GM12878 (cell line): Measurements from ENCODE around the gene PTK6. TPM values are rescaled to one million over a fixed set of nuclear protein-coding genes. Genes with fewer than 3 reads are reported as not detected.
A peak's percentile ranks its signal among the peaks of the same experiment; 100 is the strongest.

ENCODE experiments used
- ATAC-seq: fragments of 200-7000 bp; cut with Tn5 transposase; 3 replicates; pipeline ENCODE4 v1.9.1; 2020; ENCODE audit warnings: mild to moderate bottlenecking, moderate library complexity
- BruUV-seq: library from RNA; stranded (reverse); fragments of 400-500 nt; replicated peaks from 2 replicates; lab custom pipeline; 2021; lab: Mats Ljungman, UMichigan
- CTCF ChIA-PET: fragments of 300-600 bp; sonication (Branson Sonifier 250); formaldehyde crosslinking; extraction: SDS; loops from one replicate; lab custom pipeline; 2021; ENCODE audit warnings: inconsistent platforms; lab: Yijun Ruan, JAX
- POLR2A ChIA-PET: fragments of 350-600 bp; formaldehyde crosslinking; extraction: SDS; loops from one replicate; lab custom pipeline; 2021; ENCODE audit warnings: inconsistent platforms; lab: Charles Lee
- RAD21 ChIA-PET: fragments of 300-600 bp; sonication (Branson Sonifier 250); formaldehyde crosslinking; loops from one replicate; lab custom pipeline; 2023; ENCODE audit warnings: antibody characterized with exemption; ENCODE audit not compliant: unreplicated experiment; lab: Charles Lee
- SMC1A ChIA-PET: fragments of 300-600 bp; sonication (Branson Sonifier 250); formaldehyde crosslinking; loops from one replicate; lab custom pipeline; 2023; ENCODE audit not compliant: unreplicated experiment, uncharacterized antibody; lab: Charles Lee
- DNase-seq: peaks from one replicate; pipeline ENCODE4 v3.0.0-alpha.2; 2011; ENCODE audit warnings: low read depth, low spot score
- FAIRE-seq: peaks from 3 replicates; lab custom pipeline; 2011; peaks lifted over from hg19 to GRCh38; lab: Jason Lieb, UNC
- H2AFZ ChIP-seq: 2 replicates; pipeline ENCODE4 v1.6.0; 2011; ENCODE audit warnings: low read depth, low read length, control low read depth; ENCODE audit not compliant: control insufficient read depth
- H3K27ac ChIP-seq: 2 replicates; pipeline ENCODE4 v1.5.1; 2011; ENCODE audit warnings: control low read depth; ENCODE audit not compliant: control insufficient read depth, insufficient read depth
- H3K27me3 ChIP-seq, 2 experiments: replicated peaks in 1 of 2; 2 replicates each; pipeline versions ENCODE4 v1.6.0 to v1.6.1; 2011; ENCODE audit warnings: low read length in 1 of 2; ENCODE audit not compliant: control insufficient read depth in 2 of 2, insufficient read depth in 2 of 2
- H3K36me3 ChIP-seq, 2 experiments: 2 replicates each; pipeline ENCODE4 v1.5.1; 2011; ENCODE audit warnings: low read length in 1 of 2; ENCODE audit not compliant: control insufficient read depth in 2 of 2, insufficient read depth in 2 of 2
- H3K4me1 ChIP-seq: 2 replicates; pipeline ENCODE4 v1.6.1; 2011; ENCODE audit warnings: mild to moderate bottlenecking, low read length, moderate library complexity, mixed read lengths; ENCODE audit not compliant: control insufficient read depth, insufficient read depth
- H3K4me2 ChIP-seq: 2 replicates; pipeline ENCODE4 v1.6.0; 2011; ENCODE audit warnings: control low read depth; ENCODE audit not compliant: control insufficient read depth, insufficient read depth
- H3K4me3 ChIP-seq: fragments of 200-600 bp; sonication (generic); 2 replicates; pipeline ENCODE4 v1.5.1; 2016
- H3K79me2 ChIP-seq: 2 replicates; pipeline ENCODE4 v1.6.0; 2011; ENCODE audit warnings: low read length; ENCODE audit not compliant: control insufficient read depth, insufficient read depth
- H3K9ac ChIP-seq: 2 replicates; pipeline ENCODE4 v1.8.0; 2011; ENCODE audit warnings: low read length, control low read depth, mixed read lengths; ENCODE audit not compliant: control insufficient read depth, insufficient read depth
- H3K9me3 ChIP-seq: replicated peaks from 3 replicates; pipeline ENCODE4 v1.5.1; 2011; ENCODE audit warnings: mild to moderate bottlenecking, low read length; ENCODE audit not compliant: control insufficient read depth, insufficient read depth
- H4K20me1 ChIP-seq: 2 replicates; pipeline ENCODE4 v1.6.0; 2011; ENCODE audit not compliant: control insufficient read depth, insufficient read depth
- BHLHE40 ChIP-seq, 2 experiments: fragments of 450-650 bp in 1 of 2; IDR thresholded peaks; 2 replicates each; pipeline ENCODE4 v1.6.1; 2011 to 2017; ENCODE audit warnings: low read depth in 2 of 2, borderline replicate concordance in 1 of 2, improper control_type of control experiment in 1 of 2, low read length in 1 of 2, mild to moderate bottlenecking in 1 of 2
- BMI1 ChIP-seq: fragments of 450-650 bp; IDR thresholded peaks from 2 replicates; pipeline ENCODE4 v1.6.1; 2016; ENCODE audit warnings: mild to moderate bottlenecking, moderate library complexity, borderline replicate concordance
- CREM ChIP-seq: IDR thresholded peaks from 2 replicates; pipeline ENCODE4 v1.6.1; 2014; ENCODE audit warnings: antibody characterized with exemption, low read depth
- GATAD2B ChIP-seq: fragments of 450-650 bp; conservative IDR thresholded peaks from 2 replicates; pipeline ENCODE4 v1.6.1; 2017; ENCODE audit warnings: low read depth, mild to moderate bottlenecking, moderate library complexity
- IKZF2 ChIP-seq, 2 experiments: fragments of 450-650 bp; IDR thresholded peaks; 2 replicates each; pipeline ENCODE4 v1.6.1; 2017; ENCODE audit warnings: mild to moderate bottlenecking in 2 of 2, moderate library complexity in 2 of 2
- NKRF ChIP-seq: fragments of 450-650 bp; conservative IDR thresholded peaks from 2 replicates; pipeline ENCODE4 v1.6.1; 2017; ENCODE audit warnings: mild to moderate bottlenecking, moderate library complexity
- POLR2AphosphoS2 ChIP-seq: IDR thresholded peaks from 2 replicates; pipeline ENCODE4 v1.6.1; 2011; ENCODE audit warnings: low read depth, mild to moderate bottlenecking, low read length, improper control_type of control experiment, moderate library complexity
- RAD51 ChIP-seq: fragments of 450-650 bp; IDR thresholded peaks from 2 replicates; pipeline ENCODE4 v1.6.1; 2016; ENCODE audit warnings: moderate library complexity, mild to moderate bottlenecking, inconsistent platforms
- RCOR1 ChIP-seq: conservative IDR thresholded peaks from 2 replicates; pipeline ENCODE4 v1.6.1; 2012; ENCODE audit warnings: low read depth, low read length, improper control_type of control experiment
- SKIL ChIP-seq: fragments of 450-650 bp; IDR thresholded peaks from 2 replicates; pipeline ENCODE4 v1.6.1; 2017; ENCODE audit warnings: mild to moderate bottlenecking, low read depth, inconsistent platforms; ENCODE audit not compliant: poor library complexity, severe bottlenecking
- SMAD5 ChIP-seq: IDR thresholded peaks from 2 replicates; pipeline ENCODE4 v1.6.1; 2016; ENCODE audit warnings: antibody characterized with exemption, low read depth
- TARDBP ChIP-seq: IDR thresholded peaks from 2 replicates; pipeline ENCODE4 v1.6.1; 2016; ENCODE audit warnings: borderline replicate concordance
- YY1 ChIP-seq: IDR thresholded peaks from 2 replicates; pipeline ENCODE4 v1.6.1; 2011; ENCODE audit warnings: low read depth, mild to moderate bottlenecking, low read length
- ZNF384 ChIP-seq: IDR thresholded peaks from 2 replicates; pipeline ENCODE4 v1.6.1; 2012; ENCODE audit warnings: low read depth, mild to moderate bottlenecking, low read length, improper control_type of control experiment, borderline replicate concordance
- ZZZ3 ChIP-seq: IDR thresholded peaks from 2 replicates; pipeline ENCODE4 v1.6.1; 2011; ENCODE audit warnings: low read depth; ENCODE audit not compliant: control insufficient read depth, insufficient read length
- WGBS: methylation state at CpG from one replicate; pipeline ENCODE4 v1.1.6; 2016; ENCODE audit warnings: low lambda C conversion rate; ENCODE audit not compliant: insufficient replicate concordance, insufficient coverage; ENCODE audit errors: missing lambda C conversion rate; 5-methylcytosine and 5-hydroxymethylcytosine counted together
- in situ Hi-C: fragments of 300-500 bp; cut with MboI; formaldehyde crosslinking; loops from 9 replicates; pipeline ENCODE4 v1.14.3; 2018; ENCODE audit warnings: mixed read lengths
- intact Hi-C: fragments of 100-400 bp; cut with micrococcal nuclease; formaldehyde crosslinking; loops from one replicate; pipeline ENCODE4 v1.14.2; 2022; ENCODE audit not compliant: unreplicated experiment
- polyA plus RNA-seq, 11 experiments: library from polyadenylated mRNA; depleted of rRNA in 4 of 11; unstranded in 6 of 11; stranded (reverse) in 5 of 11; fragments of >200 nt; fragmentation: Nextera tagmentation in 4 of 11; fragmentation: Illumina TruSeq in 1 of 11; extraction: Ambion mirVana in 4 of 11; extraction: Trizol in 1 of 11; gene quantifications; 1 replicate in 1 of 11; 2 replicates in 10 of 11; pipeline versions ENCODE4 v1.2.1 to v1.2.3, GENCODE V29; 2011 to 2016; ENCODE audit warnings: inconsistent platforms in 2 of 11, missing spikeins in 2 of 11, low read depth in 1 of 11
- total RNA-seq, 4 experiments: library from RNA; depleted of rRNA in 3 of 4; stranded (reverse); fragments of >200 nt in 3 of 4; fragmentation: Illumina TruSeq in 1 of 4; extraction: Trizol in 1 of 4; gene quantifications; 2 replicates each; pipeline versions ENCODE4 v1.2.1 to v1.2.3, GENCODE V29; 2013 to 2021
- TF ChIP-seq, protein P1 (sequence below): fragments of 450-650 bp; IDR thresholded peaks from 2 replicates; pipeline ENCODE4 v1.6.1; 2017; ENCODE audit warnings: antibody characterized with exemption, mild to moderate bottlenecking, moderate library complexity

The PTK6 gene
- total and polyA plus RNA-seq, 10 of the 15 experiments (the other 5 are each of a cell fraction or from before 2014, with no cell fraction given): 0.02 to 0.21 (median 0.09) TPM; not detected in 3

- in situ Hi-C loops (no loop called here), intact Hi-C loops (no loop called here)
- Histone ChIP-seq H3K27me3 (no peaks in the 10 kb centered on the region), H3K9me3 (peaks cover 4% of the 10 kb centered on the region; the same call in 2 of the 3 replicates), H2AFZ (peak within 1 kb of the TSS; percentile 79), H4K20me1 (no peaks in the 10 kb centered on the region), H3K36me3 (peaks cover 0 to 2% of the 10 kb centered on the region in 2 experiments; a peak in 1 of 4 replicates), H3K4me1 (peaks cover 4% of the 10 kb centered on the region), H3K4me3 (peak within 1 kb of the TSS; percentile 86), H3K79me2 (peaks cover 8% of the 10 kb centered on the region), H3K4me2 (peak within 1 kb of the TSS; percentile 99), H3K9ac (peak within 1 kb of the TSS; percentile 80), H3K27ac (peak within 1 kb of the TSS; percentile 58)
- ATAC-seq: peak; percentile 90
- ChIA-PET POLR2A (interaction anchor here (1.2 to 3.8 kb wide), 5 partner anchors 9 to 121 kb away, joined by 3 to 33 read pairs (median 6); partner anchors contain the start of gene PTK6), CTCF (interaction anchor here (1.1 to 2.1 kb wide), 2 partner anchors 17 to 79 kb away, joined by 5 to 6 read pairs; no protein-coding TSS in a partner anchor), RAD21 (interaction anchor here (0.6 to 2.4 kb wide), 3 partner anchors 8 to 121 kb away, joined by 5 to 20 read pairs (median 6); partner anchors contain the start of gene PTK6), SMC1A (interaction anchor here (1.2 kb wide), 1 partner anchor 79 kb away, joined by 7 read pairs; no protein-coding TSS in a partner anchor)
- no peak for FAIRE-seq
- BruUV-seq: no TSS peak
- WGBS: 3% methylated on average over 35 of the region's 64 CpGs
- DNase-seq: no peak
- TF ChIP-seq POLR2AphosphoS2 (peak; percentile 73; the same call in 1 of the 2 replicates), ZNF384 (no peak), RCOR1 (no peak), YY1 (no peak; the same call in 1 of the 2 replicates), BMI1 (no peak), BHLHE40 (IDR thresholded peaks at IDR 0.05; ENCODE audit: borderline replicate concordance in 1 of 2, low read depth in 2 of 2, low read length in 1 of 2) (peak; percentile 18 to 68; a peak in 2 of 4 replicates), SKIL (no peak), CREM (0 out of 2 replicates have a peak, but pooled peaks have one; percentile 16), SMAD5 (no peak), GATAD2B (no peak), ZZZ3 (no peak), NKRF (0 out of 2 replicates have a peak, but pooled peaks have one; percentile 68), RAD51 (no peak), TARDBP (no peak), IKZF2 (IDR thresholded peaks at IDR 0.05) (no peak)
- TF ChIP-seq, protein P1, sequence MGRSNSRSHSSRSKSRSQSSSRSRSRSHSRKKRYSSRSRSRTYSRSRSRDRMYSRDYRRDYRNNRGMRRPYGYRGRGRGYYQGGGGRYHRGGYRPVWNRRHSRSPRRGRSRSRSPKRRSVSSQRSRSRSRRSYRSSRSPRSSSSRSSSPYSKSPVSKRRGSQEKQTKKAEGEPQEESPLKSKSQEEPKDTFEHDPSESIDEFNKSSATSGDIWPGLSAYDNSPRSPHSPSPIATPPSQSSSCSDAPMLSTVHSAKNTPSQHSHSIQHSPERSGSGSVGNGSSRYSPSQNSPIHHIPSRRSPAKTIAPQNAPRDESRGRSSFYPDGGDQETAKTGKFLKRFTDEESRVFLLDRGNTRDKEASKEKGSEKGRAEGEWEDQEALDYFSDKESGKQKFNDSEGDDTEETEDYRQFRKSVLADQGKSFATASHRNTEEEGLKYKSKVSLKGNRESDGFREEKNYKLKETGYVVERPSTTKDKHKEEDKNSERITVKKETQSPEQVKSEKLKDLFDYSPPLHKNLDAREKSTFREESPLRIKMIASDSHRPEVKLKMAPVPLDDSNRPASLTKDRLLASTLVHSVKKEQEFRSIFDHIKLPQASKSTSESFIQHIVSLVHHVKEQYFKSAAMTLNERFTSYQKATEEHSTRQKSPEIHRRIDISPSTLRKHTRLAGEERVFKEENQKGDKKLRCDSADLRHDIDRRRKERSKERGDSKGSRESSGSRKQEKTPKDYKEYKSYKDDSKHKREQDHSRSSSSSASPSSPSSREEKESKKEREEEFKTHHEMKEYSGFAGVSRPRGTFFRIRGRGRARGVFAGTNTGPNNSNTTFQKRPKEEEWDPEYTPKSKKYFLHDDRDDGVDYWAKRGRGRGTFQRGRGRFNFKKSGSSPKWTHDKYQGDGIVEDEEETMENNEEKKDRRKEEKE: no peak
These were observed 16.7 kb downstream of the PTK6 start, which contains the start of gene PPDPF for GRCh38 chr20:63520504-63520933. Gene PPDPF (plus strand): TSS chr20:63520765. CDS start chr20:63521309, 544 bp downstream.
